Colonic mucosa (tissue), 4 donors: Measurements from ENCODE around the gene AIDA. TPM values are rescaled to one million over a fixed set of nuclear protein-coding genes. Genes with fewer than 3 reads are reported as not detected.
A peak's percentile ranks its signal among the peaks of the same experiment; 100 is the strongest.

ENCODE experiments used
- DNase-seq: peaks from one replicate; pipeline ENCODE4 v3.0.0-alpha.2; 2020
- H3K27ac ChIP-seq: fragments of 200-600 bp; one replicate; pipeline ENCODE4 v1.8.0; 2021
- H3K27me3 ChIP-seq: fragments of 200-600 bp; one replicate; pipeline ENCODE4 v1.8.0; 2021
- H3K36me3 ChIP-seq: fragments of 200-600 bp; one replicate; pipeline ENCODE4 v1.8.0; 2021
- H3K4me1 ChIP-seq: fragments of 200-600 bp; one replicate; pipeline ENCODE4 v1.8.0; 2021; ENCODE audit warnings: mild to moderate bottlenecking
- H3K4me3 ChIP-seq: fragments of 200-600 bp; one replicate; pipeline ENCODE4 v1.8.0; 2021
- H3K9ac ChIP-seq, 2 donors: one replicate each; pipeline ENCODE4 v1.7.0; 2013; ENCODE audit warnings: control low read depth in 2 of 2, low read depth in 2 of 2, low read length in 2 of 2
- H3K9me3 ChIP-seq: fragments of 200-600 bp; one replicate; pipeline ENCODE4 v1.8.0; 2021
- intact Hi-C: fragments of 100-400 bp; cut with DNase I; formaldehyde crosslinking; loops from one replicate; pipeline ENCODE4 v1.14.1; 2022
- total RNA-seq, 2 donors: library from RNA; stranded (reverse); fragmentation: NEBNext Ultra II Directional in 1 of 2; extraction: Animal tissue kit (Norgen Biotek cat#: 25700) in 1 of 2; gene quantifications; one replicate each; pipeline ENCODE4 v1.2.1, GENCODE V29; 2021
- TF ChIP-seq, protein P1 (sequence below): fragments of 200-600 bp; IDR thresholded peaks from one replicate; pipeline ENCODE4 v1.8.0; 2022; ENCODE audit warnings: antibody characterized with exemption, mild to moderate bottlenecking
- donor health status: healthy.
- donor health status: DM: no; HTN: no; CAD: no.
- donor health status: DM: no; HTN: no; CAD: no.

Gene AIDA
- total RNA-seq, 2 donors from 2014 or later = 36.0 to 44.1 TPM

- intact Hi-C loops = loop anchor here (5.0 kb wide), 1 partner anchor 38 kb away; no protein-coding TSS in a partner anchor
- H3K9ac ChIP-seq = no peak overlapping the region
- no peak overlapping the region for H3K4me3 ChIP-seq
- H3K27me3 ChIP-seq = no peaks in the 10 kb centered on the region
- H3K27ac ChIP-seq = no peak overlapping the region
- no peaks in the 10 kb centered on the region for H3K9me3 ChIP-seq
- no peaks in the 10 kb centered on the region for H3K4me1 ChIP-seq
- DNase-seq = no peak
- TF ChIP-seq, protein P1, sequence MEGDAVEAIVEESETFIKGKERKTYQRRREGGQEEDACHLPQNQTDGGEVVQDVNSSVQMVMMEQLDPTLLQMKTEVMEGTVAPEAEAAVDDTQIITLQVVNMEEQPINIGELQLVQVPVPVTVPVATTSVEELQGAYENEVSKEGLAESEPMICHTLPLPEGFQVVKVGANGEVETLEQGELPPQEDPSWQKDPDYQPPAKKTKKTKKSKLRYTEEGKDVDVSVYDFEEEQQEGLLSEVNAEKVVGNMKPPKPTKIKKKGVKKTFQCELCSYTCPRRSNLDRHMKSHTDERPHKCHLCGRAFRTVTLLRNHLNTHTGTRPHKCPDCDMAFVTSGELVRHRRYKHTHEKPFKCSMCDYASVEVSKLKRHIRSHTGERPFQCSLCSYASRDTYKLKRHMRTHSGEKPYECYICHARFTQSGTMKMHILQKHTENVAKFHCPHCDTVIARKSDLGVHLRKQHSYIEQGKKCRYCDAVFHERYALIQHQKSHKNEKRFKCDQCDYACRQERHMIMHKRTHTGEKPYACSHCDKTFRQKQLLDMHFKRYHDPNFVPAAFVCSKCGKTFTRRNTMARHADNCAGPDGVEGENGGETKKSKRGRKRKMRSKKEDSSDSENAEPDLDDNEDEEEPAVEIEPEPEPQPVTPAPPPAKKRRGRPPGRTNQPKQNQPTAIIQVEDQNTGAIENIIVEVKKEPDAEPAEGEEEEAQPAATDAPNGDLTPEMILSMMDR = no peak
- H3K36me3 ChIP-seq = no peaks in the 10 kb centered on the region
Measured at GRCh38 chr1:222620566-222620965, 91.7 kb downstream of the AIDA start.

DNA sequence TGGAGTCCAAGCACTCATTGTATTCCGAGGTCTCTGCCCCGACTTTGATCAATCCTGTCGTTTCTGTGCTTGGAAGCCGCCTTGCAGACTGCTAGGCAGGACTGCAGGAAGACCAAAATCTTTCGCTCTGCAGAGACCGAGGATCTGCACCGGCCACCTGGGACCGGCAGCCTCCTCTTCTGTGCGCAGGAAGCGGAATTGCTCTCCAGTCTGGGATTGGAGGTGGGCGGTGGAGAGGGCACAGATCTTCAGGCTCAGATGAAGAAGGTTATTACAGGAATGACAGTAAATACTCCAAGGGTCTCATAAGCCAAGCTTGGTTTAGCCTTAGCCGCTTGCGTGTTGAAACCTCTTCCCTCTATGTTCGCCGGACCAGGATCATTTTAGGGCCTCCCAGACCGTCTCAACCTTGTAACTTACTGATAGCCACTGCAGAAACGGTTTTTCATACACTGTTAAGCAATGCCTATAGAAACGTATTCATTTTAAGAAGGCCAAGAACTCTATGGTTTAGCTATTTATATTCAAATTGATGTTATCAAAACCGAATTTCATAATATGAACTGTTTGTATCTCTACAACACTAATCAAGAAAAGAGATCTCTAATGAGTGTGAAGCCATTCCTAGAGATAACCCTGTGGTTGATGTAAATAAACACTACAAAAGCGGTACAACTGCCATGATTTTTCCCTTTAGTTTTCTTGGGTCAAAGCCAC is 93.3 kb downstream of the AIDA start:
- Histone ChIP-seq H3K9me3 (no peaks in the 10 kb centered on the region), H3K36me3 (no peaks in the 10 kb centered on the region), H3K9ac (peak overlapping the region; percentile 80 to 85), H3K4me3 (peak overlapping the region; percentile 95), H3K4me1 (no peaks in the 10 kb centered on the region), H3K27me3 (no peaks in the 10 kb centered on the region), H3K27ac (peak overlapping the region; percentile 67)
- TF ChIP-seq, protein P1 = no peak
- peak; percentile 45 for DNase-seq
- intact Hi-C loops = no loop called here

Other genes with a start within 250 kb of the AIDA start
- under 1 TPM; 0.22 to 0.45 TPM for gene HHIPL2, start 164.4 kb downstream of the AIDA start, total RNA-seq
- gene TAF1A, start 122.6 kb downstream of the AIDA start, total RNA-seq = 1 to 10 TPM; 5.1 to 5.6 TPM
- gene MIA3, start 94.4 kb downstream of the AIDA start, total RNA-seq = 10 to 100 TPM; 63.5 to 92.4 TPM
- gene BROX, start 73 bp upstream of the AIDA start, total RNA-seq = 10 to 100 TPM; 56.8 to 79.8 TPM
- gene FAM177B, start 24.7 kb upstream of the AIDA start, total RNA-seq = 10 to 100 TPM in 1 of 2 donors, 1 to 10 TPM in 1; 8.5 to 19.5 TPM
- gene DISP1, start 102.5 kb upstream of the AIDA start, total RNA-seq = 1 to 10 TPM; 2.5 to 2.9 TPM